ENCODE data around the gene NINJ1.

Gene NINJ1

GRCh38 chr9:93167185-93167584, 33.1 kb upstream of the NINJ1 start:
- H4K20me1 ChIP-seq (ENCODE audit: insufficient read depth, low read length, poor library complexity, severe bottlenecking), result no peaks in the 10 kb centered on the region
- H3K36me3 ChIP-seq (ENCODE audit: insufficient read depth, low read length), result no peaks in the 10 kb centered on the region
- H3K79me2 ChIP-seq (ENCODE audit: insufficient read depth, low read length), result no peaks in the 10 kb centered on the region
- TF ChIP-seq, protein P1, sequence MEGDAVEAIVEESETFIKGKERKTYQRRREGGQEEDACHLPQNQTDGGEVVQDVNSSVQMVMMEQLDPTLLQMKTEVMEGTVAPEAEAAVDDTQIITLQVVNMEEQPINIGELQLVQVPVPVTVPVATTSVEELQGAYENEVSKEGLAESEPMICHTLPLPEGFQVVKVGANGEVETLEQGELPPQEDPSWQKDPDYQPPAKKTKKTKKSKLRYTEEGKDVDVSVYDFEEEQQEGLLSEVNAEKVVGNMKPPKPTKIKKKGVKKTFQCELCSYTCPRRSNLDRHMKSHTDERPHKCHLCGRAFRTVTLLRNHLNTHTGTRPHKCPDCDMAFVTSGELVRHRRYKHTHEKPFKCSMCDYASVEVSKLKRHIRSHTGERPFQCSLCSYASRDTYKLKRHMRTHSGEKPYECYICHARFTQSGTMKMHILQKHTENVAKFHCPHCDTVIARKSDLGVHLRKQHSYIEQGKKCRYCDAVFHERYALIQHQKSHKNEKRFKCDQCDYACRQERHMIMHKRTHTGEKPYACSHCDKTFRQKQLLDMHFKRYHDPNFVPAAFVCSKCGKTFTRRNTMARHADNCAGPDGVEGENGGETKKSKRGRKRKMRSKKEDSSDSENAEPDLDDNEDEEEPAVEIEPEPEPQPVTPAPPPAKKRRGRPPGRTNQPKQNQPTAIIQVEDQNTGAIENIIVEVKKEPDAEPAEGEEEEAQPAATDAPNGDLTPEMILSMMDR (conservative IDR thresholded peaks at IDR 0.05; ENCODE audit: low read length), result no peak
- no peak for TF ChIP-seq EZH2phosphoT487 (IDR thresholded peaks at IDR 0.05; ENCODE audit: borderline replicate concordance)
- H3K4me1 ChIP-seq (ENCODE audit: insufficient read depth, low read length, poor library complexity, severe bottlenecking), result peaks cover 7% of the 10 kb centered on the region
- no peak overlapping the region for H3K9ac ChIP-seq (ENCODE audit: low read depth, low read length, poor library complexity, severe bottlenecking)
- no peaks in the 10 kb centered on the region for H3F3A ChIP-seq (ENCODE audit: low read depth)
- no peak overlapping the region for H3K4me2 ChIP-seq (ENCODE audit: low read depth, low read length, poor library complexity, severe bottlenecking)
- no peaks in the 10 kb centered on the region for H3K9me2 ChIP-seq (replicated peaks; ENCODE audit: low read depth, low read length)
- H3K27me3 ChIP-seq (ENCODE audit: insufficient read depth, low read length, poor library complexity, severe bottlenecking), result no peaks in the 10 kb centered on the region
- no peak overlapping the region for H3K4me3 ChIP-seq (ENCODE audit: low read length, poor library complexity, severe bottlenecking)
- no peaks in the 10 kb centered on the region for H3K9me3 ChIP-seq (ENCODE audit: insufficient read depth, low read depth, low read length)
- no peak overlapping the region for H2AFZ ChIP-seq (ENCODE audit: low read length)

DNA sequence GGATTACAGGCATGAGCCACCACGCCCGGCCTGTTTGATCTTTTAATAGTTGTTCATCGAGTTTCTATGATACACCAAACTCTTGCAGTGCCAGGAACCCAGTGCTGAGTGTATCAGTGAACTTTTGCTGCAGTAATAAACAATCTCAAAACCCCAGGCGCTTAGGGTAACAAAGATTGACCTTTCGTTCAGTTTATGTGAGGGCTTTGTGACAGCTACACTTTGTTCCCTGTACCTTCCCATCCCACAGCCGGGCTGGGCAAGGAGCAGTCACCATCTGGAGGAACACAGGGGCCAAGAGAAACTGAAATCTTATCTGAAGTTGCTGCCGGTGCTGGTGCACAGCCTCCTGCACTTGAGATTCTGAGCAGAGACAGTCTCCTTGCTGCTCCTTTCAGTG, 32.6 kb upstream of the NINJ1 start:
- H2AFZ ChIP-seq (ENCODE audit: low read length), result no peak overlapping the region
- H3K9me2 ChIP-seq (replicated peaks; ENCODE audit: low read depth, low read length), result no peaks in the 10 kb centered on the region
- H3F3A ChIP-seq (ENCODE audit: low read depth), result no peaks in the 10 kb centered on the region
- H3K27me3 ChIP-seq (ENCODE audit: insufficient read depth, low read length, poor library complexity, severe bottlenecking), result no peaks in the 10 kb centered on the region
- H3K9ac ChIP-seq (ENCODE audit: low read depth, low read length, poor library complexity, severe bottlenecking), result no peak overlapping the region
- H3K9me3 ChIP-seq (ENCODE audit: insufficient read depth, low read depth, low read length), result no peaks in the 10 kb centered on the region
- H3K4me2 ChIP-seq (ENCODE audit: low read depth, low read length, poor library complexity, severe bottlenecking), result no peak overlapping the region
- H3K4me1 ChIP-seq (ENCODE audit: insufficient read depth, low read length, poor library complexity, severe bottlenecking), result peaks cover 7% of the 10 kb centered on the region
- H3K36me3 ChIP-seq (ENCODE audit: insufficient read depth, low read length), result no peaks in the 10 kb centered on the region
- TF ChIP-seq, protein P1 (conservative IDR thresholded peaks at IDR 0.05; ENCODE audit: low read length), result no peak
- no peaks in the 10 kb centered on the region for H3K79me2 ChIP-seq (ENCODE audit: insufficient read depth, low read length)
- H3K4me3 ChIP-seq (ENCODE audit: low read length, poor library complexity, severe bottlenecking), result no peak overlapping the region
- no peaks in the 10 kb centered on the region for H4K20me1 ChIP-seq (ENCODE audit: insufficient read depth, low read length, poor library complexity, severe bottlenecking)

DNA sequence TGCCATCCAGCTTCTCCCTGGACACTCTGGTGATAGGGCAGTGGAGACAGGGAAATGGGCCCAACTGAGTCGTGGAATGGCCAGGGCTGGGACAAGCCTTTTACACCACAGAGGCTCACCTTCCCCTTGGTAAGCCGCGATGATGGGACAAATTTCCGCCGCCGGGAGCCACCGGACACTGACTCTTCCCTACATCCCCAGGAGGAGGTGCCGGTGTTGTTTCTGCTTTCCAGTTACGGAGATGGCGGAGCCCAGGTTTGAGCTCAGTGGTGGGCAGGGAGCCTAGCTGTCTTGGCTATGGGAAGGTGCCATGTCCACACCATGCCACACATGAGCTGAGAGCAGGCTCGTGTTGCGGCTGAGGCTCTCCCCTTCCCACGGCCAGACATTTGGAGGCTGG, 30.0 kb upstream of the NINJ1 start:
- Histone ChIP-seq H3K27me3 (ENCODE audit: insufficient read depth, low read length, poor library complexity, severe bottlenecking) (no peaks in the 10 kb centered on the region), H3K79me2 (ENCODE audit: insufficient read depth, low read length) (no peaks in the 10 kb centered on the region), H3K9me3 (ENCODE audit: insufficient read depth, low read depth, low read length) (no peaks in the 10 kb centered on the region), H3F3A (ENCODE audit: low read depth) (no peaks in the 10 kb centered on the region), H3K36me3 (ENCODE audit: insufficient read depth, low read length) (no peaks in the 10 kb centered on the region), H3K9me2 (replicated peaks; ENCODE audit: low read depth, low read length) (no peaks in the 10 kb centered on the region), H4K20me1 (ENCODE audit: insufficient read depth, low read length, poor library complexity, severe bottlenecking) (no peaks in the 10 kb centered on the region), H3K9ac (ENCODE audit: low read depth, low read length, poor library complexity, severe bottlenecking) (no peak overlapping the region), H3K4me3 (ENCODE audit: low read length, poor library complexity, severe bottlenecking) (no peak overlapping the region), H3K4me2 (ENCODE audit: low read depth, low read length, poor library complexity, severe bottlenecking) (no peak overlapping the region), H3K4me1 (ENCODE audit: insufficient read depth, low read length, poor library complexity, severe bottlenecking) (no peaks in the 10 kb centered on the region), H2AFZ (ENCODE audit: low read length) (no peak overlapping the region)
- no peak for TF ChIP-seq EZH2phosphoT487 (IDR thresholded peaks at IDR 0.05; ENCODE audit: borderline replicate concordance)
- TF ChIP-seq, protein P1 (conservative IDR thresholded peaks at IDR 0.05; ENCODE audit: low read length), result no peak

Data from Loucy (cell line).